Measurements from ENCODE around the gene OR4C11.

The OR4C11 gene, protein sequence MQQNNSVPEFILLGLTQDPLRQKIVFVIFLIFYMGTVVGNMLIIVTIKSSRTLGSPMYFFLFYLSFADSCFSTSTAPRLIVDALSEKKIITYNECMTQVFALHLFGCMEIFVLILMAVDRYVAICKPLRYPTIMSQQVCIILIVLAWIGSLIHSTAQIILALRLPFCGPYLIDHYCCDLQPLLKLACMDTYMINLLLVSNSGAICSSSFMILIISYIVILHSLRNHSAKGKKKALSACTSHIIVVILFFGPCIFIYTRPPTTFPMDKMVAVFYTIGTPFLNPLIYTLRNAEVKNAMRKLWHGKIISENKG

DNA sequence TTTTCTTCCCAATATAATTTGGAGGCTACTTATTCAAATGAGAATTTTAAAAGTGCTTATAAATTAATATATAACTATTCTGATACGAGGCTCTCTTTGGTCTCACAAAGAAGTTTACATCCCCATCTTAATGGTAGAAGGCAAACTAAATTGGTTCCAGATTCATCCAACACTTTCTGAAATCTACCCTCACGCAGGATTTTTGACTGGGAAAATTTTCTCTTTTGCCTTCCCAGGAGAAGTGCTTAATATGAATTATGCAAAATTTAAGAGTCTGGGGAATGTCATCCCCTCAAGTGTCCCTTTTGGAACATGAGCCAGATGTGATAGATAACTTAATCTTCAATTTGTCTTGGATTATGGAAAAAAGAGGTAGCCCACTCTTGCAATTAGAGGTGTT, at the start of gene OR4C11:
OR4C11 (minus strand) TSS at position 101 of the 400 bp plus-strand sequence. CDS start 3,272 bp downstream, outside the sequence.
- no peak for DNase-seq

GRCh38 chr11:55655096-55655495, 47.7 kb upstream of the OR4C11 start:
- no peak for DNase-seq

- no peak for DNase-seq
Observed at GRCh38 chr11:55652560-55652959, 45.1 kb upstream of the OR4C11 start.

DNA sequence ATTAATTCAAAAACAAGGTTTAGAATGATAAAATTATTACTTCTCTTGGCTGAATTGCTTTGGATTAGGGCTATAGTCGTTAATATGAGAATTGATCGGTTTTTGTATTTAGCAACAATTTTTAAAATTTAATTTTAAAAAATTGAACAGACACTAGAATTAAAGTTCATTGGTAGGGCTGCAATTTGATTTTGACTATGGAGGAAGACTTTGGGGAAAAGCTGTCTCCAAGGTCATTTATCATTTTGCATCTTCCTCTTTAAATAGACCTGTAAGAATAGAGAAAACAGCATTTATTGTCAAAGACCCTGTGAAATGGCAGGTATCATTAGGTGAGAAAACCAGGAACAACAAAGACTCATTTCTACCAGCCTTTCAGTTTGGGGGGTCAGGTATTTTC, 40.6 kb upstream of the OR4C11 start, which contains the start of gene OR4S2:
OR4S2 (plus strand) TSS at position 301 of the 400 bp plus-strand sequence. CDS start 2,577 bp downstream, outside the sequence.
- DNase-seq, result no peak

DNA sequence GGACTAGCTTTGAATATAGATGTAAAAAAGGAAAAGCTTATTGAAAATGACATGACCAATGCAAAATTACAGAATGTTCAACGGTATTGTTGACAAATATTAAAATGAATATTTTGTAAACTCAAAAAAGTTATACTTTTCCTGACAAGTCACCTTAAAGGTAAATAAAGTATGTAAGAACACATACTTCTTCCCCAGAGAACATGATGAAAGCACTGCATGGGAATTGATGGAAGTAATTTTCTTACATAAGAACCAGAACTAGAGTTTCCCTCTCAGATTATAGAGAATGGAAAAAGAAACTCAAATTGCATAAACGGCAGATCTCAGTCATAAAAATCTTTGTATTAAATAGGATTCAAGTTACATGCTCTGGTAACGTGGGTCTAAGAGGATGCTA, 27.4 kb upstream of the OR4C11 start, which contains the start of gene OR4P4:
OR4P4 (plus strand) TSS at position 301 of the 400 bp plus-strand sequence.
- DNase-seq, result no peak

- no peak for DNase-seq
Observed at GRCh38 chr11:55624531-55624930, 17.1 kb upstream of the OR4C11 start.

DNA sequence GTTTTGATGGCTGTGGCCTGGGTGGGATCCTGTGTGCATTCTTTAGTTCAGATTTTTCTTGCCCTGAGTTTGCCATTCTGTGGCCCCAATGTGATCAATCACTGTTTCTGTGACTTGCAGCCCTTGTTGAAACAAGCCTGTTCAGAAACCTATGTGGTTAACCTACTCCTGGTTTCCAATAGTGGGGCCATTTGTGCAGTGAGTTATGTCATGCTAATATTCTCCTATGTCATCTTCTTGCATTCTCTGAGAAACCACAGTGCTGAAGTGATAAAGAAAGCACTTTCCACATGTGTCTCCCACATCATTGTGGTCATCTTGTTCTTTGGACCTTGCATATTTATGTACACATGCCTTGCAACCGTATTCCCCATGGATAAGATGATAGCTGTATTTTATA, 34.9 kb downstream of the OR4C11 start:
- DNase-seq, result no peak

DNA sequence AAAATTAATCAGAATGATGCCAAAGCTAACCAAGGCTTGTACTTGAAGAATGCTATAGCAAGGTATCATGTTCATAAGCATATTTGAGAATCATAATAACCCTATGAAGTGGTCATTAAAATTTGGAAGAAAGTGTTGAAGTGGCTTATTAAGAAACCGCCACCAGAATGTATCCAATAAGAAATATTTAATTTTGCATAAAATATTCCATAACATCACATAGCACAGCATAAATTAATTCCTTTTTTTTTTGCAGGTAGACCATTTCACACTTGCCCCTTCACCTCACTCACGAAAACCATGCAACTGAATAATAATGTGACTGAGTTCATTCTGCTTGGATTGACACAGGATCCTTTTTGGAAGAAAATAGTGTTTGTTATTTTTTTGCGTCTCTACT, 35.6 kb downstream of the OR4C11 start, which contains the start of gene OR4C16:
OR4C16 (plus strand) TSS at position 301 of the 400 bp plus-strand sequence; CDS start at position 301, 0 bp downstream.
- no peak for DNase-seq

- DNase-seq, result no peak
Observed at GRCh38 chr11:55554169-55554568, 53.3 kb downstream of the OR4C11 start, which contains the start of gene OR4C15. TSS of gene OR4C15 (plus strand) at chr11:55554469. CDS start at chr11:55554469, 0 bp downstream.
